Activated CD4-positive, CD25-positive, alpha-beta regulatory T cell treated with anti-CD3 and anti-CD28 coated beads, Interleukin-2, amount 50 U/mL, for 16 hours (primary cell): ENCODE data around the gene STYXL1.
"Not testable (repeated sequence)": the region's sequence is repeated elsewhere in the genome, so short reads cannot be mapped to it uniquely, and the experiment has no call there.

ENCODE experiments used
- DNase-seq: peaks from one replicate; pipeline ENCODE4 v3.0.0-alpha.2; 2020; ENCODE audit warnings: low read depth, low spot score

The STYXL1 gene

DNA sequence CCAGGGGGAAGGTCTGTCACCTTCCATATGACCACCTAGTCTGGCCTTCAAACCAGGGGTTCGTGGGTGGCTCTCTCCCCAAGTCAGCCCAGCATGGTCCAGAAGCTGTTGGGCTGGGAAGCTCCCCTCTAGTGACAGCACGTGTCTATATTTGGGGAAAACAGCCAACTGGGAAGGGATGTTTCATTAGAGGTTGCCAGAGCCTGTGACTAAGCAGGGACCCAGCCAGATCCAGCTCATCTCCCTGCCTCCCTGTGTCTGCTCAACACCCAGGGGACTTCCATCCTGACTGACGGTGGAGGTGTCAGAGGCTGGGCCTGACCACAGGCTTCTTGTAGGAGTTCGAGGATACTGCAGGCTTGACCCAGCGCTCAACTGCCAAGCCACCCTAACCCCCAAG lies 10.5 kb downstream of the STYXL1 start:
- DNase-seq = no peak

DNA sequence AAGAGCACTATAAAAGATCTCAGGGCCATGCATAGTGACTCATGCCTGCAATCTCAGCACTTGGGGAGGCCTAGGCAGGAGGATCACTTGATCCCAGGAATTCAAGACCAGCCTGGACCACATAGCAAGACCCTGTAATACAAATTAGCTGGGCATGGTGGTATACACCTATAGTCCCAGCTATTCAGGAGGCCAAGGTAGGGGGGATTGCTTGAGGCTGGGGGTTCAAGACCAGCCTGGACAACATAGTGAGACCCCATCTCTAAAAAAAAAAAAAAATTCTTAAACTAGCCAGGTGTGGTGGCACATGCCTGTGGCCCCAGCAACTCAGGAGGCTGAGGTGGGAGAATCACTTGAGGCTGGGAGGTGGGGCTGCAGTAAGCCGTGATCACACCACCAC lies 15.8 kb downstream of the STYXL1 start:
- DNase-seq = no peak

GRCh38 chr7:76029682-76030081 lies 18.1 kb downstream of the STYXL1 start:
- DNase-seq = not testable (repeated sequence)

DNA sequence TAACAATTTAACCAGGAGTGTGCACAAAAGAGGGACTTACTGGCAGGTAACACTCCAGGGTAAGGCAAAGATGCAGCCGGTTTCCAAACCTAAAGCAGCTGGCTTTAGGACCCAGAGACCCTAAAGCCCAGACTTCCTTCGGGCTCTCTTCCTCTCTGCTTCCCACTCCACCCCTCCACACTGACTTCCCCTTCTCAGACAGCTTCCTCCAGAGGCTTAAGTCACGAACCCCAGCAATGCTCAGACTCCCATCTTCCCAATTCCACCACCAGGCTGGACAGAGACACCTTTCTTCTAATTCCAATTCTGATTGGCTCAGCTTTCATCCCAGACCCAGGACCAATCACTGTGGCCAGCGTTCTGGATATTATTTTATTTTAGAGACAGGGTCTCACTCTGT lies 24.8 kb downstream of the STYXL1 start:
- no peak for DNase-seq

DNA sequence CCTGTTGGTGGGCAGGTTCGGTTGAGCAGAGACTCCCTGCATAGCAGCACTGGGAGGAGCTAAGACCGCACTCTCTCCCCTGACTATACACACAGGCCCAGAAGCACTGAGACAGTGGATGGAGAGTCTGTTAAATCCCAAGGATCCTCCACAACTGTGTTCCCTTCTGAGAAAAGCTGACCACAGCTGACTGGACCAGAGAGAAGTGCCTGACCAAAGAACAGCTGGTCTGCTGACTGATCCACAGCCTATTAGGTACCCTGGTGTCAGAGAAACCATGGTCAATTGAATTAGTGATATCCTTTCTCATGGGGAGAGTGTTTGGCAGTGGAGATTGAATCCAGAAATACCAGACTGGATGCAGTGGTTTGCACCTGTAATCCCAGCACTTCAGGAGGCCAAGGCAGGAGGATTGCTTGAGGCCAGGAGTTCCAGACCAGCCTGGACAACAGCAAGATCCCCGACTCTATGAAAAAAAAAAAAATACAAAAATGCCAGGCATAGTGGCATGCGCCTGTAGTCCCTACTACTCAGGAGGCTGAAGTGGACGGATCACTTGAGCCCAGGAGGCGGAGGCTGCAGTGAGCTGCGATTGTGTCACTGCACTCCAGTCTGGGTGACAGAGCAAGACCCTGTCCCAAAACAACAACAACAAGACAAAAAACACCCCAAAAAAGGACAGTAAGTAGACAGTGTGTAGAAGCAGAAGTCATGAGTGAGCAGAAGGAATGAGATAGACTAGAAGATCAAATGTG lies 25.6 kb downstream of the STYXL1 start:
- DNase-seq = no peak

GRCh38 chr7:76020031-76020714 lies 27.6 kb downstream of the STYXL1 start:
- DNase-seq = peak; percentile 37

GRCh38 chr7:76018520-76018919 lies 29.3 kb downstream of the STYXL1 start:
- DNase-seq = not testable (repeated sequence)

DNA sequence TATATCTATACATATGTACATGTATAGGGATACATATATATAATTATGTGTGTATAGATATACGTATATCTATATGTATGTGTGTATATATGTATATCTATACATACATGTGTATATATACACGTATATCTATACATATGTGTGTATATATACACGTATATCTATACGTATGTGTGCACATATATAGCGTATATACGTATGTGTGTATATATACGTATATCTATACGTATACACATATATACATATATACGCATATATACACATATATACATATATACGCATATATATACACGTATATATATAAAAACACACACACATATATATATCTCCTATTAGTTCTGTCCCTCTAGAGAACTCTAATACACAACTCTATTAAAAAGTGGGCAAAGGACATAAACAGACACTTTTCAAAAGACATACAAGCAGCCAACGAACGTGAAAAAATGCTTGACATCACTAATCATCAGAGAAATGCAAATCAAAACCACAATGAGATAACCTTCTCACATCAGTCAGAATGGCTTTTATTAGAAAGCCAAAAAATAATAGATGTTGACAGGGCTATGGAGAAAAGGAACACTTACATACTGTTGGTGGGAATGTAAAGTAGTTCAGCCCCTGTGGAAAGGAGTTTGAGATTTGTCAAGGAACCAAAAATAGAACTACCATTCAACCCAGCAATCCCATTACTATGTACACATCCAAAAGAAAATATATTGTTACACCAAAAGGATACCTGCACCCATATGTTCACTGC lies 31.4 kb downstream of the STYXL1 start:
- no peak for DNase-seq

DNA sequence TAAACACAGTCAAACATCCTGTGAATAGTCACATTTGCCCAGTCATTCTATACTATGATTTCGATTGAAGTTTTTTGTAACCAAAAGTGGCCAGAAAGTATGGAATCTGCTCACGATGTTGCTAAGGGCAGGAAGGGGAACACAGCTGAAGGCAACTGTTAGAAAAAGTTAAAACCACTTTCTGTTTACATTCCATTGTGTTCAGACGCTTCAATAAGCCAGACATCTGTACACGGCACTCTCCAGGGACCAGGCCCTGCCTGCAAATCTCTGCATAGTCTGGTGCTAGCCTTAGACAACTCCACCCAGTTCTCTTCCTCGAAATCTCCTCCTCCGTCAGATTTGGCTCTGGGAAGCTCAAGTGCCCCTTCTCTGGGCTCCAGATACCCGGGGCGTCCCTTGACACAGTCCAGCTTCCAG lies 36.3 kb downstream of the STYXL1 start:
- no peak for DNase-seq

DNA sequence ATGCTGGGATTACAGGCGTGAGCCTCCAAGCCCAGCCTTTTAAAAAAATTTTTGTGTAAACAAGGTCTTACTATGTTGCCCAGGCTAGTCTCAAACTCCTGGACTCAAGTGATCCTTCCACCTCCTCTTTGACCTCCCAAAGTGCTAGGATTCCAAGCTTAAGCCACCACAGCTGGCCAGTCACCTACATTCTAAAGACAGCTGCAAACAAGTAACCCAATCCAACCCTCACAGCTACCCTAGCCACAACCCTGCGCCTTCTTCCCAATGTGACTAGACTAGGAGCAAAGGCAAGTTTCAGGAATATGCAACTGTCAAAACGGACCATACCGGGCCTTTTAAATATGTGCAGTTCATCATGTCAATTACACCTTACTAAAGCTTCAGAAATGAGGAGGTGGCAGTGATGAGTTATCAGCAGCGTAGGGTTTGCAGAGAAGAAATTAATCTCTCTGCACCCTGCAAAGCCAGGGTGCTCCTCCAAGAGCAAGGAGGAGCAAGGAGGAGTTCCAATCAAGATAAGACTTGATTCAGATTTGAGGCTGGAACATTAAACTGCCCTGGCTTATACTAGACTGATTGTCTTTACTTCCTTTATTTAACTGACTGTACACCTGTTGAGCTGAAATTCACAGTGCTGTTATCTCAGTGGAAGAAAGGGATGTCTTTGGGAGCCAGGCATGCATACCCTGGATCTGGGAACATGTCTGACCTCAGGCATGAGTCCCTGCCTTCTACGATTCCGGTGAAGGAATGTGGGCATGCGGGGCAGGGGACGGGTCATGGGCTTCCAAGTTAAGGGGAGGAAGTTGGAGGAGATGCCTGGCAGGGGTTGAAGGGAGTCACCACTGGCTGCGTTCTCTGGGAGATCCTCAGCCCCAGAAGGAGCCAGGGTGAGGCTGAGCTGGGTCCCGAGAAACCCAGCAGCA lies 37.9 kb downstream of the STYXL1 start:
- no peak for DNase-seq

- no peak for DNase-seq
These were observed 39.6 kb downstream of the STYXL1 start for GRCh38 chr7:76008156-76008687.

GRCh38 chr7:76005004-76005403 lies 42.8 kb downstream of the STYXL1 start:
- DNase-seq = not testable (repeated sequence)

DNA sequence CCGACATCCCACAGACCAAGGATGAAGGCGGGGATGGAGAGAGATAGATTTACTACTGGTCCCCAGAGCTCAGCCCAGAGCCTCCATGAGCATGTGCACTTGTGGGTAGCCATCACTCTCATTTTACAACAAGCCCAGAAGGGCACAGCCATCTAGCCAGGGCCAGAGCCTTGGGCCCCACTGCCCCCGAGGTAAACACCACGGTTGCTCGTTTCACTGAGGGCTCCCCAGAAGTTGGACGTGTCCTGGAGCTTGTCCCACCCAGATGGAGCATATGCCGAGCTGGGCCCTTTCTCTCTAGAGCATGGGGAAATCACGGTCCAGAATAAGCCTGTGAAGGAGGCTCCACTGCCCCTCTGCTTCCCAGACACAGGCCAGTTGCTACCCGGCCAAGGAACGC lies 44.4 kb downstream of the STYXL1 start:
- DNase-seq = no peak

- no peak for DNase-seq
These were observed 45.0 kb downstream of the STYXL1 start for GRCh38 chr7:76002822-76003221.

DNA sequence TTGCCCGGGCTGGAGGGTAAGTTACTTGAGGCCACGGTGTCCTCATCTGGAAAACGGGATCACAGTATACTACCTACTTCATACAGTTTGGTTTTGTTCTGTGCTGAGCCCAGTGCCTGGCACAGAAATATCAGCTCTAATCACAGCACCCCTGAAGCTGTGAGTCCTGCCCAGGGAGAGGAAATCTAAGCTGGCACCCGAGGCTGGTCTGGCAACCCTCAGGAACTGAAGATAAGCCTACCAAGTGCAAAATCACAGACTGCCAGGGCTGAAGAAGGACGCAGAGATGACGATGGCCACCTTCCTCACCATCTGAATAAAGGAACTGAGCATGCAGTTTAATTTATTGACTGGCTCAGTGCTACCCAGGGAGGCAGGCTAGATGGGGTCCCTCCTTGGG lies 45.7 kb downstream of the STYXL1 start:
- no peak for DNase-seq

DNA sequence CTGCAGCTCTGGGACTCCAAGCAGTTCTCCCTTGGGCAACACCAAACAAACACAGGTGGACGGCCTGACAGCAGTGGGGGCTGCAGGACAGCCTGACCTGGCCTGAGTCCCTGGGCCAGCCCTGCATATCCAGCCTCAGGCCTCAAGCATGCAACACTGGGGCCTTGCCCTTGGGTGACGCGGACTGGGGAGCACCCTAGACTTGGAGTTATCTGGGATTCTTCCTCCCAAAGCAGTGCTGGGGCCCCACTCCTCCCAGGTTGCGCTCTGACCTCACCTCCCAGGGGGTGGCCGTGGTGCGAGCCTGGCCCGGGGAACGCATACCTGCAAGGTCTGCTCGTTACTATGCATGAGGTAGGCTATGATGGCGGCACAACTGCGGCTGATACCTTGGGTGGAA lies 47.2 kb downstream of the STYXL1 start:
- DNase-seq = no peak

GRCh38 chr7:75998038-75998437 lies 49.8 kb downstream of the STYXL1 start:
- DNase-seq = no peak

- DNase-seq = no peak
These were observed 51.3 kb downstream of the STYXL1 start for GRCh38 chr7:75996476-75996875.

GRCh38 chr7:75995996-75996395 lies 51.8 kb downstream of the STYXL1 start:
- DNase-seq = no peak

- DNase-seq = no peak
These were observed 52.7 kb downstream of the STYXL1 start for GRCh38 chr7:75995052-75995471.

- peak; percentile 86 for DNase-seq
These were observed 53.3 kb downstream of the STYXL1 start, which contains the start of gene TMEM120A for GRCh38 chr7:75994388-75995051. TMEM120A (minus strand) TSS chr7:75994595; CDS start chr7:75994570, 25 bp downstream.
